K562 (cell line): ENCODE data around the gene OR1I1. TPM values are rescaled to one million over a fixed set of nuclear protein-coding genes. Genes with fewer than 3 reads are reported as not detected.

Experiments
- BRF2 ChIP-seq: IDR thresholded peaks from 3 replicates; pipeline ENCODE4 v1.6.1; 2011; ENCODE audit warnings: borderline replicate concordance, mild to moderate bottlenecking; ENCODE audit not compliant: insufficient read length, insufficient read depth
- CAMTA2 ChIP-seq: fragments of 250-450 bp; sonication (Bioruptor Pico); conservative IDR thresholded peaks from 2 replicates; pipeline ENCODE4 v1.5.1; 2022
- CTBP1 ChIP-seq: fragments of 450-650 bp; IDR thresholded peaks from 2 replicates; pipeline ENCODE4 v1.6.1; 2016; ENCODE audit warnings: borderline replicate concordance
- CTCF ChIP-seq, 3 experiments: IDR thresholded peaks in 2 of 3; conservative IDR thresholded peaks in 1 of 3; 2 replicates each; pipeline ENCODE4 v1.5.1; 2011 to 2012; ENCODE audit warnings: low read length in 3 of 3, mild to moderate bottlenecking in 3 of 3, control low read depth in 2 of 3, improper control_type of control experiment in 1 of 3, inconsistent platforms in 1 of 3, low read depth in 1 of 3, mixed read lengths in 1 of 3, moderate library complexity in 1 of 3; ENCODE audit not compliant: insufficient read depth in 2 of 3
- EGR1 ChIP-seq: fragments of 450-650 bp; conservative IDR thresholded peaks from 2 replicates; pipeline ENCODE4 v1.6.1; 2017; ENCODE audit warnings: mild to moderate bottlenecking
- KDM5B ChIP-seq: fragments of 200-600 bp; sonication (generic); IDR thresholded peaks from 2 replicates; pipeline ENCODE4 v1.6.1; 2012; ENCODE audit warnings: low read depth, mild to moderate bottlenecking, moderate library complexity, low read length, control low read depth, inconsistent platforms; ENCODE audit not compliant: insufficient replicate concordance
- NR2C1 ChIP-seq, 2 experiments: fragments of 450-650 bp; IDR thresholded peaks; 2 replicates each; pipeline ENCODE4 v1.6.1; 2017; ENCODE audit warnings: mild to moderate bottlenecking in 2 of 2, antibody characterized with exemption in 1 of 2, inconsistent platforms in 1 of 2, missing compliant biosample characterization in 1 of 2, missing genetic modification characterization in 1 of 2
- PHF21A ChIP-seq: fragments of 450-650 bp; IDR thresholded peaks from 2 replicates; pipeline ENCODE4 v1.6.1; 2017; ENCODE audit warnings: low read depth, borderline replicate concordance
- SMARCE1 ChIP-seq: fragments of 450-650 bp; IDR thresholded peaks from 2 replicates; pipeline ENCODE4 v1.7.1; 2016; ENCODE audit warnings: mild to moderate bottlenecking
- THRAP3 ChIP-seq: fragments of 450-650 bp; IDR thresholded peaks from 2 replicates; pipeline ENCODE4 v1.6.1; 2016; ENCODE audit warnings: mild to moderate bottlenecking, inconsistent platforms, borderline replicate concordance
- THRB ChIP-seq: fragments of 450-650 bp; formaldehyde crosslinking; conservative IDR thresholded peaks from 2 replicates; pipeline ENCODE4 v1.4.0; 2022; ENCODE audit warnings: mild to moderate bottlenecking, missing genetic modification characterization
- ZNF347 ChIP-seq: fragments of 450-650 bp; formaldehyde crosslinking; IDR thresholded peaks from 2 replicates; pipeline ENCODE4 v1.4.0; 2020; ENCODE audit warnings: low read depth, mild to moderate bottlenecking, moderate library complexity
- ZNF407 ChIP-seq: fragments of 450-650 bp; IDR thresholded peaks from 2 replicates; pipeline ENCODE4 v1.6.1; 2016; ENCODE audit warnings: low read depth
- ZNF695 ChIP-seq: fragments of 450-650 bp; formaldehyde crosslinking; IDR thresholded peaks from 2 replicates; pipeline ENCODE4 v1.4.0; 2020; ENCODE audit warnings: mild to moderate bottlenecking, moderate library complexity
- polyA plus RNA-seq, 8 experiments: library from polyadenylated mRNA; depleted of rRNA in 4 of 8; stranded (reverse) in 5 of 8; unstranded in 3 of 8; fragments of >200 nt; fragmentation: Nextera tagmentation in 2 of 8; fragmentation: Illumina TruSeq in 1 of 8; extraction: Ambion mirVana in 2 of 8; extraction: Trizol in 1 of 8; gene quantifications; 2 replicates each; pipeline versions ENCODE4 v1.2.1 to v1.2.3, GENCODE V29; 2011 to 2014; ENCODE audit warnings: inconsistent platforms in 1 of 8, missing spikeins in 1 of 8
- total RNA-seq, 7 experiments: library from RNA; depleted of rRNA in 6 of 7; stranded (reverse); fragments of >200 nt in 6 of 7; fragmentation: Illumina TruSeq in 2 of 7; extraction: Trizol in 2 of 7; gene quantifications; 2 replicates each; pipeline versions ENCODE4 v1.2.1 to v1.2.3, GENCODE V29; 2011 to 2021; ENCODE audit warnings: low replicate concordance in 1 of 7

OR1I1 gene
- total and polyA plus RNA-seq, 9 of the 15 experiments (the other 6 are each of a cell fraction or from before 2014, with no cell fraction given): not detected

- TF ChIP-seq CTCF (IDR thresholded peaks at IDR 0.05 in 2 of 3, conservative IDR thresholded peaks at IDR 0.05 in 1 of 3; ENCODE audit: insufficient read depth in 2 of 3, low read depth in 1 of 3, low read length in 3 of 3): peak in 1 of 3 experiments; percentile 11; a peak in 1 of 6 replicates
- 0 out of 2 replicates have a peak, but pooled peaks have one; percentile 37 for TF ChIP-seq PHF21A
- TF ChIP-seq ZNF347 (CRISPR knock-in tag): no peak
- peak; percentile 23; the same call in 1 of the 2 replicates for TF ChIP-seq CTBP1
- no peak for TF ChIP-seq CAMTA2
- no peak for TF ChIP-seq BRF2
- peak; percentile 75 for TF ChIP-seq KDM5B
- no peak for TF ChIP-seq ZNF695
- peak; percentile 40; the same call in 1 of the 2 replicates for TF ChIP-seq SMARCE1
- no peak for TF ChIP-seq THRAP3
- 0 out of 2 replicates have a peak, but pooled peaks have one; percentile 9 for TF ChIP-seq THRB (CRISPR knock-in tag)
- TF ChIP-seq NR2C1 (IDR thresholded peaks at IDR 0.05): peak; percentile 67
- peak; percentile 50; the same call in 1 of the 2 replicates for TF ChIP-seq NR2C1 (tag; IDR thresholded peaks at IDR 0.05)
- peak; percentile 84 for TF ChIP-seq EGR1
- peak; percentile 93 for TF ChIP-seq ZNF407
These were observed 43.4 kb downstream of the OR1I1 start (continued) for GRCh38 chr19:15125232-15126067.
